NCI-H510A (cell line): ENCODE measurements around the gene SGSH.
"Not testable (repeated sequence)": the region's sequence is repeated elsewhere in the genome, so short reads cannot be mapped to it uniquely, and the experiment has no call there.

Experiments used
- DNase-seq: peaks from one replicate; lab custom pipeline; 2025; lab: John Stamatoyannopoulos, UW

Gene SGSH

DNA sequence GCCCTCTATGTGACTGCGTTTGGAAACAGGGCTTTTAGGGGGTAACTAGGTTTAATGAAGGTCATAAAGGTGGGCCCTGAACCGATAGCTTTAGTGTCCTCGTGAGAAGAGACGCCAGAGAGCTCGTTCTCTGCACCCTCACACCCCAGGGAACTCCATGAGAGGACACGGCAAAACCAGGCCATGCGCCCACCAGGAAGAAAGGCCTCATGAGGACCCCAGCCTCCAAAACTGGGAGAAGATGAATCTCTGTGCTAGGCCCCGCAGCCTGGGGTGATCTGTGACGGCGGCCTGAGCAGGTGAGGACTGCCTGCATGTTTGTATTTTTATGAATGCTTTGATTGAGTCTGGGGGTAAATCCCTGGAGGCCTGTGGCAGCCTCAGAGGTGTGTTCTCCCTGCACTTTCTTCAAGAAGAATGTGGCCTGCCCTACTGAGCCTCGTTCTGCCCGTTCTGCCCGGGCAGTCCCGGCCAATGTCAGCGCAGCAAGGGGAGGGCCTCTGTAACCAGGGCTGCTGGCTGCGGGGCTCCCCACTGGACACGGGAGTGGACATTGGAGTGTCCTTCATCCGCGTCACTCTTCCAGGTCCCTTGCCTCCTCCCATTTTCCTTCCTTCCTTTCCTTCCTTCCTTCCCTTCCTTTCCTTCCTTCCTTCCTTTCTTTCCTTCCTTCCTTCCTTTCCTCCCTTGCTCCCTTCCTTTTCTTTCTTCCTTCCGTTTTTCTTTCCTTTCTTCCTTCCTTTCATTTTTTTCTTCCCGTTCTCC, 33.7 kb upstream of the SGSH start:
- no peak for DNase-seq

DNA sequence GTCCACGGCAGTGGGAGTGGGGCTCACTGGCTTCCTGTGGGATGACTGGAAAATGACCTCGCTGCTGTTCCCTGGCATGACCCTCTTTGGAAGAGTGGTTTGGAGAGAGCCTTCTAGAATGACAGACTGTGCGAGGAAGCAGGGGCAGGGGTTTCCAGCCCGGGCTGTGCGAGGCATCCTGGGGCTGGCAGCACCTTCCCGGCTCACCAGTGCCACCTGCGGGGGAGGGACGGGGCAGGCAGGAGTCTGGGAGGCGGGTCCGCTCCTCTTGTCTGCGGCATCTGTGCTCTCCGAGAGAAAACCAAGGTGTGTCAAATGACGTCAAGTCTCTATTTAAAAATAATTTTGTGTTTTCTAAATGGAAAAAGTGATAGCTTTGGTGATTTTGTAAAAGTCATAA, 32.7 kb upstream of the SGSH start:
- peak; percentile 71 for DNase-seq

DNA sequence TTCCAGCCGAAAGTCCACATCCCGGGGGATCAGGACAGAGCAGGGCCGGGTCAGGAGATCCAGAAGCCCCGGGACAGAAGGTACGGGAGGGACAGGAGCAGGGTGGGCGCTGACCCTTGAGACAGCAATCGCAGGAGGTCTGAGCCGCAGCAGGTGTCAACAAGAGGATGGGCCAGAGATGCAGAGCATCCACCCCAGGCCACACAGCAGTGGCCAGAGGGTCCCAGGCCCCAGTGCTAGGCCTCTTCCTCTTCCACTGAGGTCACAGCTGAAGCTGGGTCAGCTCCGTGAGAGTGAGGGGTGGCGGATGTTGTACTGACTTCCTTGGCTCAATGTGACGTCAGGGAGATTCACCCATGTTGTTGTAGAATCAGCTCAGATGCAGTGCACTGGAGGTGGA, 31.8 kb upstream of the SGSH start:
- DNase-seq, result no peak

DNA sequence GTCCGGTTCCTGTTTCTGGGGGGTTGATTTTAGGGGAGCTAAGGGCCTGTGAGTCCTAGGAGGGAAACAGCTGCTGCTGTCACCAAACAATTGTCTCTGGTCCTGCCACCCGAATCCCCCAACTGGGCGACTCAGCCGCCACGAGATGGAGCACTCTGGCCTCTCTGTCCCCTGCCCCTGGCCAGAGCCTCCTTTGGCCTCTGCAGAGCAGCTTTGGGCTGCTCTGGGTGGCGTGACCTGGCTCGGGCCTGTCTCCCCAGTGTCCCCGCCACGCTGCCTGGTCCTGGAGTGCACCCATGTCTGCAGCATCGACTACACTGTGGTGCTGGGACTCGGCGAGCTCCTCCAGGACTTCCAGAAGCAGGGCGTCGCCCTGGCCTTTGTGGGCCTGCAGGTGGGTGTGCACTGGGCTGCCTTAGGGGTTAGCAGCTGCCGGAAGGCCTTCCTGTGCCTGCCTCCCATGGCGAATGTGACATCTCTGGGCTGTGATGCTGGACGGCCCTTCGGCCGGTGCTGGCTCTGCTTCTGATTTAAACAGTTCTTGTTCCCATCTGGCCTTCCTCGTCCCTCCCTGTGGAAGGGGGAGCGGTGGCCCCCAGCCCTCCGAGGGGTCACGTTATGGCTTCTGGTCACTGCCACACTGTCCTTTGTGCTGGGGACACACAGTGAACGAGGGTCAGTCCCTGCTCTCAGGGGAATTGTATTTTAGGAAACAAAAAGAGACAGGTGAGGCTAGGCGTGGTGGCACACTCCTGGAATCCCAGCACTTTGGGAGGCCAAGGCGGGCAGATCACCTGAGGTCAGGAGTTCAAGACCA, 29.0 kb upstream of the SGSH start:
- DNase-seq, result no peak

GRCh38 chr17:80248001-80248893, 28.1 kb upstream of the SGSH start:
- no peak for DNase-seq

DNA sequence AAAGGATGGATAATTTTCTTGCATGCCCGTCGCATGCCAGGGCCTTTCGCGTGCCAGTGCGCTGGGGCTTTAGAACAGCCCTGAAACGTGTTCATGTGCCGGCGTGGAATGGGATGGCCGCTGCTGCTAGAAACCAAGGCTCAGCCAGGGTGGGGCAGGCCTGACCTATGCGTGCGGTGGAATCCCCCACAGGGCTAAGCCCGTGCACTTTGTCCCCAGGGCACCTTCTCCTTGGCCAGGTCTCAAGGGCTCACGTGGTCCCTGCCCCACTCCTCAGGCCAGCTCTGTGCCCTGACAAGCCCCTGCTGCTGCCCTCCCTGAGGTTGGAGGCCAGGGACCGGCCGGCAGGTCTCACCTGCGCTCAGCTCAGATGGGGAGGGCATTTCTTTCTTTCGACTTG, 27.4 kb upstream of the SGSH start:
- DNase-seq, result no peak

GRCh38 chr17:80246726-80247125, 26.6 kb upstream of the SGSH start:
- DNase-seq, result no peak

DNA sequence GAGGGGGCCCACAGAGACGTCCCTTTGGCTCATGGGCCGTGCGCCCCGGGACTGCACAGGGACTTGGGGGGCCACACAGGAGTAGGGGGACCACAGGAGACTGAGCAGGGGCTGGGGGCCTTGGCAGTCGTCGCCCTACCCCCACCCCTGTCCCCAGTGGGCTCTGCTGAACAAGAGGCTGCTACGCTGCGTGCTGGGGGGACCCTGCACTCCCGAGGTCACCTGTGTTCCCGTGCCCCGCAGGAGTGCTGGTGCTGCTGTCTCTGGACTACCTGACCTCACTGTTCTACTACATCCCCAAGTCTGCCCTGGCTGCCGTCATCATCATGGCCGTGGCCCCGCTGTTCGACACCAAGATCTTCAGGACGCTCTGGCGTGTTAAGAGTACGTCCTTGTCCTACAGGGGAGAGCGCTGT, 26.1 kb upstream of the SGSH start:
- DNase-seq, result no peak

DNA sequence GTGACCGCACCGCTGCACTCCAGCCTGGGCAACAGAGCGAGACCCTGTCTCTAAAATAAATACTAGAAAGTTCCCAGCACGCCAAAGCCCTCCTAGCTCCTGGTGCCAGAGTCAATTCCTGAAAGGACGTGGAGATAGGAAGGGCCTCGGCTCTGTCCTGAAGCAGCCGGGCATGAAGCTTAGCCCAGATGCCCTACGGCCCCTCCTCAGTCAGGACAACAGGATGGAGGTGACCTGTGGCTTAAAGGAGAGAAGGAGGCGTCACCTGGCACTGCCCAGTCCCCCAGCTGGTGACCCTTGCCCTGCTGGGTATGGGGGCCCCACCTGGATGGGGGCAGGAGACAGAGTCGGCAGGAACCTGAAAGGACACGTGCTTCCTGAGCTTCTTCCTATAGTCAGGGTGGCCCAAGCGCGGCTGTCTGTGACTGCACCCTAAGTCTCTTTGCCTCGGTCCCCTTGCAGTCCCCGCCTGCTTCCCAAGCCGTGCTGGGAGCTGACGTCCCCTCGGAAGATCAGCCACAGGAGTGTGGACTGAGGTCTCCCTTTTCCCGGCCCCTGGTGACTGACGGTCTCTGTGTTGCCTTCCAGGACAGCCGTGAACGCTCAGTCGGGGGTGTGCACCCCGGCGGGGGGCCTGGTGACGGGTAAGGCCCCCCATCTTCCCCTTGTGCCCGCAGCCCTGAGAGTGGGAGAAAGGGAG, 25.6 kb upstream of the SGSH start:
- no peak for DNase-seq

DNA sequence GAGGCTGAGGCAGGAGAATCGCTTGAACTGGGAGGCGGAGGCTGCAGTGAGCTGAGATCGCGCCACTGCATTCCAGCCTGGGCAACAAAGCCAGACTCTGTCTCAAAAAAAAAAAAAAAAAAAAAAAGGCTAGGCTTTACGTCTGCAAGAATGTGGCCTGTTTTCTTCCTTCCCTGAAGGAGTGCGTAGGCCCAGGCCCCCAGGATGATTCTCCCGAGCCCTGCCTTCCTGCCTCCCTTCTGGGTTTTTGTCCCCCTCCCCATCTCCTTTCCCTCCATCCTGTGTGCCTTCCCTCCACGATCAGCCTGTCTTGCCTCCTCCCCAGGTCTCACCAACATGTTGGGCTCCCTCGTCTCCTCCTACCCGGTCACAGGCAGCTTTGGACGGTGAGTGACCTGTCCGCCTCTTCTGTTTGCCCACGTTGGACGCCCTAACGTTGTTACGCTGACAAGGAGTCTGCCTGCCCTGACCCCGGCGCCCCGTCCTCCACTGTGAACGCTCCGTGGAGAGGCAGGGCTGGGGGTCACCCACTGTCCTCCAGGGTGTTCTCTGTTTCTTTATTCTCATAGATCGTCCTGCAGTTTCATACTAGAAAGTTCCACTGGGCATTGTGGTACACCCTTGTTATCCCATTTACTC, 24.9 kb upstream of the SGSH start:
- DNase-seq, result no peak

DNA sequence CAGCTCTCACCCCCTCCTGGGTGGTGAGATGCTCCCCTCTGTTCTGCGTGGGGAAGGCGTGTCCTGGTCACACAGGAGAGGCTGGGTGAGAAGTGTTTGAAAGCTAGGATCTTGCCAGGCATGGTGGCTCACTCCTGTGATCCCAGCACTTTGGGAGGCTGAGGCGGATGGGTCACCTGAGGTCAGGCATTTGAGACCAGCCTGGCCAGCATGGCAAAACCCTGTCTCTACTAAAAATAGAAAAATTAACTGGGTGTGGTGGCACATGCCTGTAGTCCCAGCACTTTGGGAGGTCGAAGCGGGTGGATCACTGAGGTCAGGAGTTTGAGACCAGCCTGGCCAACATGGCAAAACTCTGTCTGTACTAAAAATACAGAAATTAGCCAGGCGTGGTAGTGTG, 24.3 kb upstream of the SGSH start:
- not testable (repeated sequence) for DNase-seq

GRCh38 chr17:80243526-80244433, 23.6 kb upstream of the SGSH start:
- no peak for DNase-seq

GRCh38 chr17:80242505-80242904, 22.4 kb upstream of the SGSH start:
- no peak for DNase-seq

GRCh38 chr17:80237386-80237785, 17.3 kb upstream of the SGSH start:
- peak; percentile 71 for DNase-seq

- DNase-seq, result no peak
Observed at GRCh38 chr17:80236911-80237310, 16.8 kb upstream of the SGSH start.

GRCh38 chr17:80233202-80233601, 13.1 kb upstream of the SGSH start:
- DNase-seq, result no peak

- no peak for DNase-seq
Observed at GRCh38 chr17:80232438-80232837, 12.3 kb upstream of the SGSH start.

DNA sequence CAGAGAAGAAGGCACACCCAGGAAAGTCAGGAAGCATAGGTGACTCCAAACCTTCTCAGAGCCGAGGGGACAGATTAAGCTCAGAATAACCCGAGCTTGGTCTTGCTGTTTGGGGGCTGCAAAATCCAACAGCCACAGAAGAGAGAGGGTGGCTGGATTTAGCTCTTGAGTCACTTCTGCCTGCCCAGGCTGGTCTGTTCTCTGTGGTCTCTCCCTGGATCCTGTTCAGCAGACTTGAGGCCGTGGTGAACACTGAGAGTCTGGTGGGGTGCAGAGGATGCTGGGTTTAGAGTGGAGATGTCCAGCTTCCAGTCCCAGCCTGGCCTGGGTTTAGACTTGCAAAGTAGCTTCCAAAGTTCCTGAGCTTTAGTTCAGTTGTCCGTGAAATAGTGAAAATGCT, 8.9 kb upstream of the SGSH start:
- DNase-seq, result no peak

DNA sequence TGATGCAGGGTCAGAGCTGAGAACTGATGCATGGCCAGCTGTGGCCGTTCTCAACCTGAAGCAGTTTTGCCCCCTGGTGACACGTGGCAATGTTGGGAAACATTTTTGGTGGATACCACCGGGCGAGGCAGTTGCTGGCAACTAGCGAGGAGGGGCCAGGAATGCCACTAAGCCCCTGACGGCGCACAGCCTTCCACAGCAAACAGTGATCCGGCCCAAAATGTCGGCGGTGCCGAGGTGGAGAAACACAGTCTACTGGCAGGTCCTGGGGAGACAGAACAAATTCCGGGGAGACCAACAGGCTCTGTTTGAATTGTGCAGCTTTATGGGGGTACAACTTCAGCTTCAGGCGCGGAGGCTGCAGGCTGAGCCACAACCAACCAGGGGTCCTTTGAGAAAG, 8.3 kb upstream of the SGSH start:
- DNase-seq, result no peak

GRCh38 chr17:80227666-80228065, 7.5 kb upstream of the SGSH start:
- DNase-seq, result no peak
